GM12878 (cell line): ENCODE results near the gene NMUR1. TPM values are rescaled to one million over a fixed set of nuclear protein-coding genes. Genes with fewer than 3 reads are reported as not detected.

Source experiments
- HCFC1 ChIP-seq: fragments of 150-350 bp; IDR thresholded peaks from 2 replicates; pipeline ENCODE4 v1.6.1; 2014; ENCODE audit warnings: low read length
- MXI1 ChIP-seq: fragments of 150-350 bp; IDR thresholded peaks from 2 replicates; pipeline ENCODE4 v1.6.1; 2011; ENCODE audit warnings: low read depth, mild to moderate bottlenecking, inconsistent platforms, low read length, improper control_type of control experiment
- RAD51 ChIP-seq: fragments of 450-650 bp; IDR thresholded peaks from 2 replicates; pipeline ENCODE4 v1.6.1; 2016; ENCODE audit warnings: moderate library complexity, mild to moderate bottlenecking, inconsistent platforms
- RCOR1 ChIP-seq: conservative IDR thresholded peaks from 2 replicates; pipeline ENCODE4 v1.6.1; 2012; ENCODE audit warnings: low read depth, low read length, improper control_type of control experiment
- TAF1 ChIP-seq: IDR thresholded peaks from 2 replicates; pipeline ENCODE4 v1.6.1; 2011; ENCODE audit warnings: mild to moderate bottlenecking, low read depth, low read length, borderline replicate concordance
- polyA plus RNA-seq, 11 experiments: library from polyadenylated mRNA; depleted of rRNA in 4 of 11; unstranded in 6 of 11; stranded (reverse) in 5 of 11; fragments of >200 nt; fragmentation: Nextera tagmentation in 4 of 11; fragmentation: Illumina TruSeq in 1 of 11; extraction: Ambion mirVana in 4 of 11; extraction: Trizol in 1 of 11; gene quantifications; 1 replicate in 1 of 11; 2 replicates in 10 of 11; pipeline versions ENCODE4 v1.2.1 to v1.2.3, GENCODE V29; 2011 to 2016; ENCODE audit warnings: inconsistent platforms in 2 of 11, missing spikeins in 2 of 11, low read depth in 1 of 11
- total RNA-seq, 4 experiments: library from RNA; depleted of rRNA in 3 of 4; stranded (reverse); fragments of >200 nt in 3 of 4; fragmentation: Illumina TruSeq in 1 of 4; extraction: Trizol in 1 of 4; gene quantifications; 2 replicates each; pipeline versions ENCODE4 v1.2.1 to v1.2.3, GENCODE V29; 2013 to 2021
- TF ChIP-seq, protein P1 (sequence below): fragments of 450-650 bp; formaldehyde crosslinking; IDR thresholded peaks from 2 replicates; pipeline ENCODE4 v1.5.0; 2022; ENCODE audit warnings: mild to moderate bottlenecking, missing genetic modification characterization
- TF ChIP-seq, protein P2 (sequence below): IDR thresholded peaks from 2 replicates; pipeline ENCODE4 v1.6.1; 2011; ENCODE audit warnings: mild to moderate bottlenecking, low read depth, low read length, moderate library complexity; ENCODE audit not compliant: insufficient replicate concordance
- TF ChIP-seq, protein P3 (sequence below): fragments of 450-650 bp; IDR thresholded peaks from 2 replicates; pipeline ENCODE4 v1.6.1; 2014; ENCODE audit warnings: mild to moderate bottlenecking

NMUR1 gene
- total and polyA plus RNA-seq, 10 of the 15 experiments (the other 5 are each of a cell fraction or from before 2014, with no cell fraction given) = under 0.01 to 0.08 (median 0.02) TPM; not detected in 5

DNA sequence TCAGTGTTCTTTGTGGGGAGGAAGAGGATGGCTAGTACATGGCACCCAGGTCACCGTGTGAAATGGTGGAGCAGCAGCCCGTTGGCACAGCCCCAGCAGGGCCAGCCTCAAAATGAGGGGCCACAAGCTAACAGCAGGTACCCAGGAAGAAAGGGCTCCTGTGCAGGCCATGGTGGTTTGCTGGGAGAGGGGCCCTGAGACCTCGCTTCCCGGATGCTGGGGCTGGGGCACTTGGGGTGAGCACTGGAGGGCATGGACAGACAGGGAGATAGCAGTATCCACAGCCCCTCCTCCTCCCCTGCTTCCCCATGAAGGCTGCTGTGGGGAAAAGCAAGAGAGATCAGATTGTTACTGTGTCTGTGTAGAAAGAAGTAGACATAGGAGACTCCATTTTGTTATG, 46.2 kb upstream of the NMUR1 start (continued):
- TF ChIP-seq, protein P1, sequence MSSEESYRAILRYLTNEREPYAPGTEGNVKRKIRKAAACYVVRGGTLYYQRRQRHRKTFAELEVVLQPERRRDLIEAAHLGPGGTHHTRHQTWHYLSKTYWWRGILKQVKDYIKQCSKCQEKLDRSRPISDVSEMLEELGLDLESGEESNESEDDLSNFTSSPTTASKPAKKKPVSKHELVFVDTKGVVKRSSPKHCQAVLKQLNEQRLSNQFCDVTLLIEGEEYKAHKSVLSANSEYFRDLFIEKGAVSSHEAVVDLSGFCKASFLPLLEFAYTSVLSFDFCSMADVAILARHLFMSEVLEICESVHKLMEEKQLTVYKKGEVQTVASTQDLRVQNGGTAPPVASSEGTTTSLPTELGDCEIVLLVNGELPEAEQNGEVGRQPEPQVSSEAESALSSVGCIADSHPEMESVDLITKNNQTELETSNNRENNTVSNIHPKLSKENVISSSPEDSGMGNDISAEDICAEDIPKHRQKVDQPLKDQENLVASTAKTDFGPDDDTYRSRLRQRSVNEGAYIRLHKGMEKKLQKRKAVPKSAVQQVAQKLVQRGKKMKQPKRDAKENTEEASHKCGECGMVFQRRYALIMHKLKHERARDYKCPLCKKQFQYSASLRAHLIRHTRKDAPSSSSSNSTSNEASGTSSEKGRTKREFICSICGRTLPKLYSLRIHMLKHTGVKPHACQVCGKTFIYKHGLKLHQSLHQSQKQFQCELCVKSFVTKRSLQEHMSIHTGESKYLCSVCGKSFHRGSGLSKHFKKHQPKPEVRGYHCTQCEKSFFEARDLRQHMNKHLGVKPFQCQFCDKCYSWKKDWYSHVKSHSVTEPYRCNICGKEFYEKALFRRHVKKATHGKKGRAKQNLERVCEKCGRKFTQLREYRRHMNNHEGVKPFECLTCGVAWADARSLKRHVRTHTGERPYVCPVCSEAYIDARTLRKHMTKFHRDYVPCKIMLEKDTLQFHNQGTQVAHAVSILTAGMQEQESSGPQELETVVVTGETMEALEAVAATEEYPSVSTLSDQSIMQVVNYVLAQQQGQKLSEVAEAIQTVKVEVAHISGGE (CRISPR knock-in tag) = no peak
- TF ChIP-seq HCFC1 (no peak), RAD51 (no peak), RCOR1 (no peak), TAF1 (no peak), MXI1 (no peak)
- TF ChIP-seq, protein P2, sequence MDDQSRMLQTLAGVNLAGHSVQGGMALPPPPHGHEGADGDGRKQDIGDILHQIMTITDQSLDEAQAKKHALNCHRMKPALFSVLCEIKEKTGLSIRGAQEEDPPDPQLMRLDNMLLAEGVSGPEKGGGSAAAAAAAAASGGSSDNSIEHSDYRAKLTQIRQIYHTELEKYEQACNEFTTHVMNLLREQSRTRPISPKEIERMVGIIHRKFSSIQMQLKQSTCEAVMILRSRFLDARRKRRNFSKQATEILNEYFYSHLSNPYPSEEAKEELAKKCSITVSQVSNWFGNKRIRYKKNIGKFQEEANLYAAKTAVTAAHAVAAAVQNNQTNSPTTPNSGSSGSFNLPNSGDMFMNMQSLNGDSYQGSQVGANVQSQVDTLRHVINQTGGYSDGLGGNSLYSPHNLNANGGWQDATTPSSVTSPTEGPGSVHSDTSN = no peak
- TF ChIP-seq, protein P3, sequence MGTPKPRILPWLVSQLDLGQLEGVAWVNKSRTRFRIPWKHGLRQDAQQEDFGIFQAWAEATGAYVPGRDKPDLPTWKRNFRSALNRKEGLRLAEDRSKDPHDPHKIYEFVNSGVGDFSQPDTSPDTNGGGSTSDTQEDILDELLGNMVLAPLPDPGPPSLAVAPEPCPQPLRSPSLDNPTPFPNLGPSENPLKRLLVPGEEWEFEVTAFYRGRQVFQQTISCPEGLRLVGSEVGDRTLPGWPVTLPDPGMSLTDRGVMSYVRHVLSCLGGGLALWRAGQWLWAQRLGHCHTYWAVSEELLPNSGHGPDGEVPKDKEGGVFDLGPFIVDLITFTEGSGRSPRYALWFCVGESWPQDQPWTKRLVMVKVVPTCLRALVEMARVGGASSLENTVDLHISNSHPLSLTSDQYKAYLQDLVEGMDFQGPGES = no peak
